ENCODE measurements around the gene EFHD2.
"Not testable (repeated sequence)": the region's sequence is repeated elsewhere in the genome, so short reads cannot be mapped to it uniquely, and the experiment has no call there.

The EFHD2 gene

DNA sequence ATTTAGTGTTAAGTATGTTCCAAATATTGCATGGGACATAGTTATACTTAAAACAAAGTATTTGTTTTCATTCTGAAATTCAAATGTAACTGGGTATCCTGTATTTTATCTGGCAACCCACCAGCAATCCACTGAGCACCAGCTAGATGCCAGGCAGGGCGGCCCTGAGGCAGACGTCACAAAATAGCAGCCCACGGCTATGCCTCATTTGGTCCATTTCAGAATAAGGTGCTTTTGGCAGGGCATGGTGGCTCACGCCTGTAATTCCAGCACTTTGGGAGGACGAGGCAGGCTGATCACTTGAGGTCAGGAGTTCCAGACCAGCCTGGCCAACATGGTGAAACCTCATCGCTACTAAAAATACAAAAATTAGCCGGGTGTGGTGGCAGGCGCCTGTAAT lies 19.9 kb upstream of the EFHD2 start:
- DNase-seq = not testable (repeated sequence)

DNA sequence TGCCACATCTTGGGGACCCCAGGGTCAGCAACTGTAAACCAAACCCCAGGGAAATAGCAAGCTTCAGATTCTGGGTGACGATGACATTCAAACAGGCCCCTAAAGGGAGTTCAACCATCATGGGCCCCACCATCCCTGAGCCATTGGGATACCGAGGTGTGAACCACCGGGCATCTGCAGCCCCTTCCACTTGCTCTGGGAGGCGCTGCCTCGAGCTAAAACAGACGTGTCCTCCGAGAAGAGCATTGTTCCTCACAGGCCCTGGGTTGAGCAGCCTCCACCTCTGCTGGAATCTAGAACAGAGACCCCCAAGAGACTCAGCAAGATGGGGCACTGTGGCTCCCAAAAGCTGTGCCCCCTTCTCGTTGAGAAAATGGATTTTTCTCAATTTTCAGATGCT lies 19.0 kb upstream of the EFHD2 start:
- DNase-seq = no peak

DNA sequence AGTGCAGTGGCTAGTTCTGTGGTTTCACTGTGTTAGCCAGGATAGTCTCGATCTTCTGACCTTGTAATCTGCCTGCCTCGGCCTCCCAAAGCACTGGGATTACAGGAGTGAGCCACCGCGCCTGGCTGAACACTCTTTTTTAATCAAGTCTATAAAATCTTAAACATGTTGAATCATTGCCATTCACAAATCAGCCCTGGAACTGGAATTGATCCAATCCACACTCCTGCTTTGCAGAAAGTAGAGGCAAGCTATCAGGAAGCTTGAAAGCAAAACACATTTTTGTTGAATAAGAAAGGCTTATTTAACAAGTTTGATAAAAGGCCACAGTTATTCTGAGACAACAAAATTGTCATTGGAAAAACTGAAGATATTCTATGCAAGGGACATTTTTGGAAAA lies 18.3 kb upstream of the EFHD2 start:
- no peak for DNase-seq

DNA sequence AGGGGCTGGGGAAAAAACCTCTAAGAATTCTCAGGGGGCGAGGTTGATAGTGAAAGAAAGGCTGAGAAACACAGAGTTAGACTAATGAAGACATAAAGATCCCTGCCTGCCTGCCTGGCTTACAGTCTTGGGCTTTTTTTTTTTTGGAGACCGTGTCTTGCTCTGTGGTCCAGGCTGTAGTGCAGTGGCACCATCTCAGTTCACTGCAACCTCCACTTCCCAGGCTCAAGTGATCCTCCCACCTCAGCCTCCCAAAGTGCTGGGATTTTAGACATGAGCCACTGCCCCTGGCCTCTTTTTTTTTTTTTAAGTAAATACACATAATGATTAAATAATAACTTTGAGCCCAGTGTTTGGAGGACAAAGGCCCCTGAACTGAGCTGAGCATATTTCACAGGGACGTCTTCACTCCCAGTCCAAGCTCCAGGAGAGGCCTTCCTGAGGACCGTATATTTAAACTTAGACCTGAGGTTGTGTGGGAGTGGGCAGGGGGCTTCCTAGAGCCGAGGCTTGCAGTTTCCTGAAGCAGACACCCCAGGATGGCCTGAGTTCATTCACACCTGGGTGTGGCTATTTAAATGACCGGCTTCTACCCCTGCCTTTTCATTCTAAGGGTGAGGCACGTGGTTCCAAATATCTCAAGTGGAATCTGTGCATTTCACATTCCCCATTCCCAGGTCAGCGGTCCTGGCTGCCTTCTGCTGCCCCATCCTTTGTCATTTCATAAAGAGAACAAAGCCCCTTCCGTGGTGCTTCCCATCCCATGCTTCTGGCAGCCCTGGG lies 16.0 kb upstream of the EFHD2 start:
- no peak for DNase-seq

DNA sequence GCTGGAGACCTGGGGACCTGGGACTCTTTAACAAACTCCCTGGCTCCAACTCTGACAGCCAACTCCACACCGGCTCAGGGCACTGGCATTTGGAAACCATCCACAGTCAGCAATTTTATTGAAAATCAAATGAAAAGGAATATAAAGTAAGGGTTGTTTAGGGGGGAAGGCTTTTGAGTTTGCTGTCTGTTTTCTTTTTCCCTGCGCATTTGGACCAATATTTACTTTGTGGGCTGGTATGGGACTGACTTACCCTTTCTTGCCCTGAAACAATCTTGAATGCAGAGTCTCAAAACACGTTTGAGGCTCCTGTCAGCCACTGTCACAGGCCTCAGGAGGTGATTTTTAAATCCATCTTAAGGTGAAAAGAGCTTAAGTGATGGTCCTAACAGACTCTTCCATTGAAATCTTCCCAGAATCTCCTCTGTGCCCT lies 15.4 kb upstream of the EFHD2 start:
- no peak for DNase-seq

DNA sequence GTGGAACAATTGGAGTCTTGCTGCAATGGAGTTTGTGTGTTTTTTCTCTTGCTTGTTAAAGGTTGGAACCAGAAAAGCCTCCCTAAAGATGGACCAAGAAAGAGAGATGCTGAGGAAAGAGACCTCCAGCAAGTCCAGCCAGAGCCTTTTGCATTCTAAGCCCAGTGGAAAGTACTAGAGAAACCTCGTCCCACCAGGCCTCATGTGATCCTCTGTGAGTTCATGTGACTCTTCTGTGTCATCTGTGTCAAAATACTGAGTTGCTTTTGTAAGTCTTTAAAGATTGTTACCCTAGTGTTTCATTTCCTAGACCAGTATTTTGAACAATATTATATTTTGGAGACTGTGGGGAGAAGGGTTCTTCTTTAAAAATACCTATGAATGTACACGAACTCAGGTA lies 12.5 kb upstream of the EFHD2 start:
- no peak for DNase-seq

DNA sequence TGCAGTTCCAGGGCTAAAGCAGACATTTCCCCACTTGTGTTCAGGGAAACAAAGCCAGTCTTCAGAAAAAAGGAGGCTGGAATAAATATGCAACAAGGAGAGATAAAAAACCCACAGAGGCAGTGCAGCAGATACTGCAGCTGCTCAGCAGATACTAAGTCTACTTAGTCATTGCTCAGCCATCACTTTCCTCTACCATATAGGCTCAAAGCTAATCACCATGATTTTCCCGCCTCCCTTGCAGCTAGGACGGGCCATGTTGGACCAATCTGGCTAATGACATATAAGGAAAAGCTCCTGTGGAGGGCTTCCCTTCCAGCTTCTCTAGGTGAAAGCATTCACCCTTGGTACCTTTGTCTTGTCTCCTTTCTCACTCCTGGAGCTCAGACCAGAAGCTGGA lies 10.0 kb upstream of the EFHD2 start:
- no peak for DNase-seq

DNA sequence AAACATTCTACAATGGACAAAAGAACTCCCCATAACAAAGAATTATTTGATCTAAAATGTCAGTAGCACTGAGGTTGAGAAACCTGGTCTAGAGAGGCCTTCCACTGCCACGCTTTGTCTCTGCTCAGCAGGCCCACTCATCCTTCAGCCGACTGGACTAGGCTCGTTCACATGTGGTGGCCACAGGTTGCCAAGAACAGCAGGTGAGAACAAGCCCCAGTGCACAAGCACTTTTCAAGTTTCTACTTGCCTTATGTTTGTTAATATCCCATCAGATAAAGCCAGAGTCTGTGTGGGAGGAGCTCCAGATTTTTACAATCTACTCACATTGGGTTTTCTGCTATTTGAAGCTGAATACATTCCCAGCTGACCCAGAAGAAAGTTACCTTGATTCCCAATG lies 9.1 kb upstream of the EFHD2 start:
- no peak for DNase-seq

DNA sequence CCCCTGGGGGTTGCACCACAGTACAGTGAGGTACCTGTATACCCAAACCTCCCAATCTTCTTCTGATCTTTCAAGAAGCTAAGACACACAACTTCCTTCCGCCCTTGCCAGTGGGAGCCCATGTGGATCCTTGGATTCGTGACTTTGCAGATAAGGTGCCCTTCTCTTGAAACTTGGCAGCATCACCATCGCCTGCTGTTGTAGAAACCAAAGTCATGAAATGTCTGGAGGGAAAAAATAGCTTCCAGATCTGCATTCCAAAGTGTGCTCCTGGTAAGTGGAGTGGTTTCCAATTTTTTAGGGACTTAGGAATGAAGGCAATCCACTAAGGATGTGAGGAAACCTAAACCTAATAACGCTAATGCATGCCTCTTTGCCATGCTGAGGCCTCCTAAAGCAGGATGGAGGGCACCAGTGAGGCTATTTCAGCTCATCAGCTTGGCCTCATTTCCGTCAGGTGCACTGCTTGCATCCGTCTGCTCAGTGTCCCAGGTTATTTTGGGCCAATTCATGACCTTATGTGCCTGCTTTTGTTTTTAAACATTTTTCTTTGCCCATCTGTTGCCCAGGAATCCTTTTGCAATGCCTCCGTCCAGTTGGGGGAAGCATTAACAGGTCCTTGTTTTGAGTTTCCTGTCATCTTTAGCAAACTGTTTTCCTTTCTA lies 8.2 kb upstream of the EFHD2 start:
- no peak for DNase-seq

DNA sequence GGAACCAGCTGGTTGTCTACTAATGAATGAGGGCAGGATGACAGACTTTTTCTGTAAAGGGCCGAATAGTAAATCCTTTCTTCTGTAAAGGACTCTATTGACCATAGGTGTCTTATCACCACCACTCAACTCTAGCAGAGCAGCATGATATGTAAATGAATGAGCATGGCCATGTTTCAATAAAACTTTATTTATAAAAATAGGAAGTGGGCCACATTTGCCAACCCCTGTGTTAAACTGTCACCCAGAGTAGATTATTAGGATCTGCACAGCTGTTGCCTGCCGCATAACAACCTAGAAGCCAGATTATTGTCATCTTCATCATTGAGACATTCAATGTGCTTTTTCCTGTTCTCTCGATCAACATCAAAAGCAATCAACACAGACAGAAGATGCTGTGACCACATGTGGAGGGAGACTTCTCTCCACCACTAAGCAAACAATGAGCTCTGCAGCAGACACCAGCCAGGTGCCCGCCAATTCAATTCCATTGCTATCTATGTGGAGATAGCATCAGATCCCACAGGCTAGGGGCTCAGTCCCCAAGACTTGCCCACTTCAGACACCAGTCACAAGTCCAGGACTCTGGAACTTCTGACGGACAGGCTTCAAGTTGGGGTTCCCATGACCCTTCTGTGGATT lies 6.8 kb upstream of the EFHD2 start:
- DNase-seq = no peak

DNA sequence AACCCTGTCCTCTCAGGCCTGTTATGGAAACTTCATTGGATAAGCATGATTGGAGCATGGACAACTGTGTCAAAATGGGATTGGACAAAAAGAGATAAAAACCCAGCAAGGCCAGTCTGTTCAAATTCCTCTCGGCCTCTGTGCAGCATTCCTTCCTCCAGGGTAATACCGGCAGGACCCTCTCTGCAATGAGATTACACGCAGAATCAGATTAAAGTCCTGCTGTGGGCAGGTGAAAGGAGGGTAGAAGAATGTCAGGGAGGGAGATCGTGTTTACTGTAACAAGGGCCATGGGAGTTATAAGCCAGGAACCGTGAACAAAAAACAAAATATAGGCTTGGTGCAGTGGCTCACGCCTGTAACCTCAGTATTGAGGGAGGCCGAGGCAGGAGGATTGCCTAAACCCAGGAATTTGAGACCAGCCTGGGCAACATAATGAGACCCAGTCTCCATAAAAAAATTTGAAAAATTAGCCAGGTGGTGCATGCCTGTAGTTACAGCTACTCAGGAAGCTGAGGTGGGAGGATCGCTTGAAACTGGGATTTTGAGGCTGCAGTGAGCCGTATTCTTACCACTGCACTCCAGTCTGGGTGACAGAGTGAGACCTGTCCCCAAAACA lies 5.6 kb upstream of the EFHD2 start:
- DNase-seq = no peak

DNA sequence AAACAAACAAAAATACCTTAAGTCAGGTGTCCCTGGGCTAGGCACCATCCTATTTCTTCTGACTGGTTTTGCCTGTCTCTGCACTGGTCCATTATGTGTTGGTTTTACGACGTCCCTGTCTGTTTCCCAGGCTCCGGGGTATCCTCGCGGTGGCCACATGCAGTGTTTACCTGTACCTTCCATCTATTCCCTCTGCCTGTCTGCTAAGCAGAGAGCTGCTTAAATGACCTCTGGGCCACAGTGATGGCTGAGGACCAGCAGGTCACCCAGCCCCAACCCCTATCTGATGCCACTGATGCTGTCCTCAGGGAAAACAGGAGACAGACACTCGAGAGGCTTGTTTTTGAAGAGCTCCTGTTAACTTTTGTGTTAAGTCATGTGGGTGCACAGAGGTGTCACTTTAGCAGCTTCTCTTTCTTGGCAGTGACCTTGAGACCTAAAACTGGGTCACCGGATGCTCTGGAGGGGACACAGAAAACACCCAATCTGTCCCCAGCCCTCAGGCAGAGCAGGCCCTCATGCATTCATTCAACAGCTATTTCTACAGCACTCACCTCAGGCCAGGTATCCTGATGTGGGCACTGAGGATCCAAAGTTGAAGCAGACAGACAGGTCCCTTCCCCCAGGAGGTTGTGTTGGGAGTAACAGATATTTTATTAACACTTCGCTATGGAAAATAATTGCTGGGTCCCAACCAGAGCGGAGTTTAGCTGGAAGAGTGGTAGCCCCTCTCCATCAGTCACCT lies 4.4 kb upstream of the EFHD2 start:
- DNase-seq = no peak

DNA sequence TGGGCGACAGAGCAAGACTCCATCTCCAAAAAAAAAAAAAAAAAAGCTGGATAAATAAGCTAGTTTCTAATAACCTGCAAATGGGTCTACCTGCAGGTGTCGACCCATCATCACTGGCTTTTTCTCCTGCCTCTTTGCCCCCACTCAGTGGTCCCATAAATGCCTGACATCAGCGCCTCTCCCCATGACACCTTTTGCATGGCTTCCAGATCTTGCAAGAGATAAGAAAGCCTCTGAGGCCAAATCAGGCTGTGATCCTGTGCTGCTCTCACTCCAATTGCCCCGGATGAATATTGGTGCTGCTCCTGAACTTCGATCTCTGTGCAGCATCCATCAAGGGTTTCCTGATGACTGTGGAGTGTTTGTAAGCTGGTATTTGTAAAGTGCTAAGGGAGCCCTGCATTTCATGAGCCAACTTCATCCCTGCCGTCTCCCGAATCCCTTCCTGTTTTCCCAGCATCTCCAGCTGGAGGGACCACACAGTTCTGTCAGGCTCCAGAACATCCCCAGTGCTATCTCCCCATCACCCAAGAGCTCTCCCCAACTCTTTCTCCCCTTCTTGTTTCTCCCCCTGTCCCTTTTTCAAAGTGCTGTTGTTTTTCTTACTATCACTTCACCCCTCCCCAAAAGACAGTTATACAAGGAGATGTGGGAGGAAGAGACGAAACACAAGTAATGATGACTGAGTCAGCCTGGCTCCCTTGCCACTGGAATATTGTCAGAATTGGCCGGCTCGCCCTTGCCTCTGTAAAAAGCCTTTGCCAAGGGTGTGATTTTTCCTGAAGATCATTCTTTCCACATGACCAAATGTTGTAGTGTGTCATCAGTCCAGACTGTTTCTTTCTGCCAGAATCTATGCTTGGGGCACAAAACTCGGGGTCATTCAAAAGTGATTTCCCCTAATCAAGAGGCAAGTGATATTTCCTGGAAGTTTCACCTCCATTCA lies 2.8 kb upstream of the EFHD2 start:
- no peak for DNase-seq

DNA sequence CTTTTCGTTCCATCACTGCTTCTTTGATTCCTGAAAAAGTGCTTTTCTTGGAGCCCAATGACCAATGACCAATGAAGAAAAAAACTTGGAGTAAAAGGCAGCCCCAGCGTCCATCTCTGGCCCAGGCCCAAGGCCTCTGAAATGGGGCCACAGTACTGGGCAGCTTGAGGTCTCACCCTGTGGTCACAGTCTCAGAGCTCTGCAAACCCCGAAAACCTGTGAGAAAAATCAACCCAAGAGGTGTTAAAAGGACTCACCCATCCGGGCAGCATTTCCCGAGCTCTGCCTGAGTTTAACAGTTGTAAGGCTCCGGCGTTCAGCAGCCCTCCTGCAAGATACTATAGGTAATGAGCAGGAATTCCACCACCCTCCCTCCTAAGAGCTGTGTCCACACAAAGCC lies 2.1 kb upstream of the EFHD2 start:
- DNase-seq = no peak

DNA sequence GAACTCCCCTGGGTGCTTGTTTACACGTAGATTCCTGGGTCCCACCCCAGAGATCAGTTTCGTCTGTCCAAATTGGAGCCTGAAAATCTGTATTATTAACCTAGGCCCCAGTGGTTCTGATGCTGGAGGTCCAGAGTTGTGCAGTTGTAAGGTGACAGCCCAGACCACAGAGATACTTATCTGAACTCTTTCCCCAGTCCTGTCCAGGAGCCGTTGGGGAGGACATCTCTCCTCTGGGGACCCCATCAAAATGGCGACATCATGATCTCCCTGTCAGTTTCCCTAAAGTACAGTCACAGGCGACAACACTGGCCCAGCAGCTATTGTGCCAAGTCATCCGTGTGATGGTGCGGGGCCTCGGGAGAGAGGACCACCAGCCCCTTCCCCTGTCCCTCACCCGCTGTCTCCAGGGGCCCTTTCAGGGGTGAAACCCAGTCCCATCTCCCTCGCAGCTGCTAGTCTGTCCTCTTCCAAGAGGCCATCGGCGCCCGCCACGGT lies 749 bp upstream of the EFHD2 start:
- no peak for DNase-seq

DNA sequence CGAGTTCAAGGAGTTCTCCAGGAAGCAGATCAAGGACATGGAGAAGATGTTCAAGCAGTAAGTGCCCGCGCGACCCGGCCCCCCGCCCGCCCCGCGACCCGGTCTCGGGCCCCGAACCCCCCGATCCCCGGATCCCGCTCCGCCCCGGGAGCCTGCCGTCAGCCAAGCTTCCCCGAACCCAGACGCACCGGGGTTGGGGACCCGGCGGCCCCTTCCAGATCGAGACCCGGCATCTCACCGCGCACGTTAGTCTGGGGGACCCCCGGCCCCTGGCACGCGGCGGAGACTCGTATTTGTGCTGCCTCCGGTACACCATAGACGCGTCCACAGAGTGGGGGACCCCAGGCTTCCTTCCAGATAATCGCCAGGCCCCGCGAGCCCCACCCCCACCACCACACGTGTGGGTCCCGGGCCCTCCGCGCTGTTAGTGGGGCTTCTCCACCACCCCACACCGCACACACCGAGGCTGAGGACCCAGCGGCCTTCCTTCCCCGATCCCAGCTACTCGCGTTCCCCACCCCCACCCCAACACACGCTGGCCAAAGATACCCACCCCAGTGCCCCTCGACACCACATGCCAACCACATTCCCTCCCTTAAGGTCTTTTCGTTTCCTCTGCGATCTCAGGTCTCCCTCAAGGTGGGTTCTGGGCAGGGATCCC lies 665 bp downstream of the EFHD2 start:
- no peak for DNase-seq

DNA sequence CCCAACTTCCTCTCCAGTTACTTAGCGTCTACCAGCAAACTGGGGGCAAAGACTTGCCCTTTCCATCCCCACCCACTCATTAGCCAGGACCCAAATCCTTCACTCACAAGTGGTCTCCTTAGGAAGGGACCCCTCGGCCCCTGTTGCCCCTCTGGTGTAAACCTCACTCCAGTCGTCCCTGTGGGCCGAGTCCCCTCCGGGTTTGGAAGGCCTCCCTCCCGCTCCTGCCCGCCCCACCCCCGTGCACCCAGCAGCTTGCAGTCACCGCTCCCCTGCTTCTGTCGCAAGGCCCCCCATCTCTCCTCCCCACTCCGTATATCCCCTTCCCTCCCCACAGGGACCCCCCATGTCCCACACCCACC lies 1.2 kb downstream of the EFHD2 start:
- DNase-seq = peak in 1 of 2 experiments; percentile 25

DNA sequence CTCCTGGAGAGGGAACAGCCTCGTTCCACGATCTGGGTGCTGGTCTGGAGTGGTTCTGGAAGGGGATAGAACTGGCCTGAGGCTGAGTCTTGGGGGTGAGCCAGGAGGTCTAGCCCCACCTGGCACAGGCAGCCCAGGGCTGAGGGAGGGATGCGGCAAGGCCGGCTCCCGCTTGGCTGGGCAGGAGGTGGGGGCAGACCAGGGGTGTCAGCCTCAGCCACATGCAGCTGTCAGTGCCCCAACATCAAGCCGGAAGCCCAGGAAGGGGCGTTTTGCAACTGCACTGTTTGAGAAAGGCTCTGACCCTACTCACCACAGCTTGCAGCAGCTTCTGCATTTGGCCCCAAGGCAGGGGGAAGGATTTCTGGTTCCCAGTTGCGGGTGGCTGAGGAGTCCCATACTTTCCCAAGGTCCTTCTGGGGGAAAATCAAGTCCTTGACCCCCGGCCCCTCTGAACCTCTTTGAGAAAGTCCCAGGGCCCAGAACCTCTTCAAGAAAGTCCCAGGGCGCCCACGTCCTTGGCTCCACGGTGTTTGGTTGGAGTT lies 2.0 kb downstream of the EFHD2 start:
- DNase-seq = peak; percentile 38 to 54

DNA sequence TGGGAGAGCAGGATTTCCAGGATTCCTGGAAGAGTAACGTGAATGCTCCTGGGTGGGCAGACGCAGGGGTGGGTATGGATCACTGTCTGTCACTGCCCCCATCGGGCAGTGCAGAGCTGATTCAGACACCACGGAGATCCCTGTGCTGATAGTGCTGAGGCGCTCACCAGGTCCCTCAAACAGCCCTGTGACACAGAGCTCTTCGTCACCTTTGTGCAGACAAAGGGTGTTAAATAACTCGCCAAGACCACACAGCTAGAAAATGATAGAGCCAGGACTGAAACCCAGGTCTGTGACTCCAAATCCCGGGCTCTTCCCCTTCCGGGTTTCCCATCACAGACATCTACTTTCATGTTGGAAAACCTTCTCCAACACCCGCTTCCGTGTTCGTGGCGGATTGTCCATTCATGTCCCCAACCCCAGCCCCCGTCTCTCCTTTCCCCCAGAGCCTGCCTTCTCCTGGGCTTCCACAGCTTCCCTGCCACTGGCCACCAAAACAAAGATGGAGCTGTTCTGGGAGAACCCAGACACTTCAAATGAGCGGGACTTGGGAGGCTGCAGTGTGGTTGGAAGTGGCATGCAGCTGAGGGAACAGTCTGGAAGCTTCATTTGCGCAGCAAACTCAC lies 2.6 kb downstream of the EFHD2 start:
- peak; percentile 47 to 57 for DNase-seq

DNA sequence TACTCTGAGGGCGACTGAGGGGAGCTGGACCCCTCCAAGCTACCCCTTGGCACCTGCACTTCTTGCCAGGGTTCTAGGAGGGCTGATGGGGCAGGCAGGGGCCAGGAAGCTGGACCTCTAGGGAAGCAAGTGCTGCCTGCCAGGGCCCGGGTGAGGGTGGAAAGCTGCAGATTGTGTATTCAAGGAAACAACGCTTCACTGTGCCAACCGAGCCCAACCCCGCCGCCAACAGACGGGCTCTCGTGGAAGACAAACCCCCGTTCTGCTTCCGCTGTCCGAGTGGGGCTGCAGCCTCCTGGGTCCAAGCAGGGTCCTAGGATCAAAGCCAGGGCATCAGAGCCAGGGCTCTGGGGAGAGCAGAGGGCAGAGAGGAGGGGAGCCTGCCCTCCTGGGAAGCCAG lies 3.2 kb downstream of the EFHD2 start:
- no peak for DNase-seq
